ENCODE measurements around the gene ID1. TPM values are rescaled to one million over a fixed set of nuclear protein-coding genes. Genes with fewer than 3 reads are reported as not detected.
"Not testable (repeated sequence)": the region's sequence is repeated elsewhere in the genome, so short reads cannot be mapped to it uniquely, and the experiment has no call there.

ID1 gene
- total and polyA plus RNA-seq, 10 of the 15 experiments (the other 5 are each of a cell fraction or from before 2014, with no cell fraction given), result 0.09 to 1.3 (median 0.47) TPM; not detected in 2

DNA sequence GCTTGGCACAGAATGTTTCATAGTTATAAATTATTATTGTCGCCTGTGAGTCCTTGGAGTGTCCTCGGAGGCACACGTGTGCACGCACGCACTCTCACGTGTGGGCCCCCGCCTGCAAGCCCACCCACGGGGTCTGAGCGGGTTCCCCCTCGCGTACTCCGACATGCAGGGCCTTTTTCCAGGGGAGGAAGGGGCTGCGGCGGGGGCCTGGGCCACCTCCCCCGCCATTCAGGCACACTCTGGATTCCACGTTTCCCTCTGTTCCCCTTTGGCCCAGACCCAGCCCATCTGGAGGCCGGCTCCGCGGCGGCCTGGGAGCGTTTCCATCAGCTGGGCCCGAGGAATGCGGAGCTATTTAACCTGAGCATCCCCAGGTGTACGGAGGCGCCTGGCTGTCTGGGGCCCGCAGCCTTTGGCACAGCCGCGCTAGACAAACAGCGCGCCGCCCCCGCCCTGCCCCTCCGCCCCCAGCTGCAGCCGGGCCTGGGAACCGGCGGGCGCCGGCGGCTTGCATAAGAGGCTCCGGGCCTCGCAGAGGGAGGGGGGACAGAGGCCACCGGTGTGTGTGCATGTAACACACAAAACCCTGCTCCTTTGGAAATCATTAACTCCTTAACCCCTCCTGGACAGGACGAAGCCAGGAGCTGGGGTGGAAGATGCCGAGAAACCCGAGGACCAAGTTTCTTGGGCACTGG lies 3.3 kb downstream of the ID1 start:
- Histone ChIP-seq H4K20me1 (ENCODE audit: control insufficient read depth, insufficient read depth) (no peaks in the 10 kb centered on the region), H3K27ac (ENCODE audit: control insufficient read depth, insufficient read depth) (no peak overlapping the region), H2AFZ (ENCODE audit: control insufficient read depth, low read depth, low read length) (no peak overlapping the region), H3K27me3 (replicated peaks in 1 of 2; ENCODE audit: control insufficient read depth in 2 of 2, insufficient read depth in 2 of 2, low read length in 1 of 2) (peaks cover 10 to 18% of the 10 kb centered on the region in 2 experiments), H3K4me1 (ENCODE audit: control insufficient read depth, insufficient read depth, low read length) (peaks cover 15% of the 10 kb centered on the region), H3K9ac (ENCODE audit: control insufficient read depth, insufficient read depth, low read length) (no peak overlapping the region), H3K36me3 (ENCODE audit: control insufficient read depth in 2 of 2, insufficient read depth in 2 of 2, low read length in 1 of 2) (no peaks in the 10 kb centered on the region), H3K79me2 (ENCODE audit: control insufficient read depth, insufficient read depth, low read length) (no peaks in the 10 kb centered on the region), H3K4me3 (no peak overlapping the region), H3K9me3 (replicated peaks; ENCODE audit: control insufficient read depth, insufficient read depth, low read length) (no peaks in the 10 kb centered on the region; the same call in 2 of the 3 replicates), H3K4me2 (ENCODE audit: control insufficient read depth, insufficient read depth) (no peak overlapping the region)
- WGBS (ENCODE audit: insufficient coverage, insufficient replicate concordance, low lambda C conversion rate, missing lambda C conversion rate), result 33% methylated on average over 38 of the region's 45 CpGs
- in situ Hi-C loops (cut with MboI), result loop anchor here (5.0 kb wide), 1 partner anchor 36 kb away; no protein-coding TSS in a partner anchor
- TF ChIP-seq JUND (IDR thresholded peaks at IDR 0.05; ENCODE audit: low read depth, low read length) (no peak), LARP7 (IDR thresholded peaks at IDR 0.05) (no peak), KDM1A (IDR thresholded peaks at IDR 0.05; ENCODE audit: borderline replicate concordance) (no peak), FOXK2 (IDR thresholded peaks at IDR 0.05) (0 out of 2 replicates have a peak, but pooled peaks have one; percentile 13), EGR1 (IDR thresholded peaks at IDR 0.05; ENCODE audit: borderline replicate concordance in 1 of 2, low read depth in 2 of 2, low read length in 2 of 2) (0 out of 3 replicates have a peak, but pooled peaks of 1 of the 2 experiments have one; percentile 39)
- TF ChIP-seq, protein P1, sequence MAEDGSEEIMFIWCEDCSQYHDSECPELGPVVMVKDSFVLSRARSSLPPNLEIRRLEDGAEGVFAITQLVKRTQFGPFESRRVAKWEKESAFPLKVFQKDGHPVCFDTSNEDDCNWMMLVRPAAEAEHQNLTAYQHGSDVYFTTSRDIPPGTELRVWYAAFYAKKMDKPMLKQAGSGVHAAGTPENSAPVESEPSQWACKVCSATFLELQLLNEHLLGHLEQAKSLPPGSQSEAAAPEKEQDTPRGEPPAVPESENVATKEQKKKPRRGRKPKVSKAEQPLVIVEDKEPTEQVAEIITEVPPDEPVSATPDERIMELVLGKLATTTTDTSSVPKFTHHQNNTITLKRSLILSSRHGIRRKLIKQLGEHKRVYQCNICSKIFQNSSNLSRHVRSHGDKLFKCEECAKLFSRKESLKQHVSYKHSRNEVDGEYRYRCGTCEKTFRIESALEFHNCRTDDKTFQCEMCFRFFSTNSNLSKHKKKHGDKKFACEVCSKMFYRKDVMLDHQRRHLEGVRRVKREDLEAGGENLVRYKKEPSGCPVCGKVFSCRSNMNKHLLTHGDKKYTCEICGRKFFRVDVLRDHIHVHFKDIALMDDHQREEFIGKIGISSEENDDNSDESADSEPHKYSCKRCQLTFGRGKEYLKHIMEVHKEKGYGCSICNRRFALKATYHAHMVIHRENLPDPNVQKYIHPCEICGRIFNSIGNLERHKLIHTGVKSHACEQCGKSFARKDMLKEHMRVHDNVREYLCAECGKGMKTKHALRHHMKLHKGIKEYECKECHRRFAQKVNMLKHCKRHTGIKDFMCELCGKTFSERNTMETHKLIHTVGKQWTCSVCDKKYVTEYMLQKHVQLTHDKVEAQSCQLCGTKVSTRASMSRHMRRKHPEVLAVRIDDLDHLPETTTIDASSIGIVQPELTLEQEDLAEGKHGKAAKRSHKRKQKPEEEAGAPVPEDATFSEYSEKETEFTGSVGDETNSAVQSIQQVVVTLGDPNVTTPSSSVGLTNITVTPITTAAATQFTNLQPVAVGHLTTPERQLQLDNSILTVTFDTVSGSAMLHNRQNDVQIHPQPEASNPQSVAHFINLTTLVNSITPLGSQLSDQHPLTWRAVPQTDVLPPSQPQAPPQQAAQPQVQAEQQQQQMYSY (CRISPR knock-in tag; IDR thresholded peaks at IDR 0.05), result no peak
- RAD21 ChIA-PET (ENCODE audit: unreplicated experiment), result interaction anchor here (0.6 kb wide), 1 partner anchor 21 kb away, joined by 3 read pairs; no protein-coding TSS in a partner anchor
- ATAC-seq, result no peak
- CTCF ChIA-PET, result interaction anchor here (0.6 to 18.6 kb wide), 3 partner anchors 18 to 115 kb away, joined by 3 to 958 read pairs (median 3); no protein-coding TSS in a partner anchor
- BruUV-seq (replicated peaks), result no TSS peak
- FAIRE-seq, result no peak
- intact Hi-C loops (cut with micrococcal nuclease; ENCODE audit: unreplicated experiment), result no loop called here
- DNase-seq (ENCODE audit: low read depth, low spot score), result no peak
- SMC1A ChIA-PET (ENCODE audit: uncharacterized antibody, unreplicated experiment), result no interaction called here
- POLR2A ChIA-PET, result interaction anchor here (0.6 to 1.1 kb wide), 2 partner anchors 34 to 35 kb away, joined by 3 to 4 read pairs; no protein-coding TSS in a partner anchor

DNA sequence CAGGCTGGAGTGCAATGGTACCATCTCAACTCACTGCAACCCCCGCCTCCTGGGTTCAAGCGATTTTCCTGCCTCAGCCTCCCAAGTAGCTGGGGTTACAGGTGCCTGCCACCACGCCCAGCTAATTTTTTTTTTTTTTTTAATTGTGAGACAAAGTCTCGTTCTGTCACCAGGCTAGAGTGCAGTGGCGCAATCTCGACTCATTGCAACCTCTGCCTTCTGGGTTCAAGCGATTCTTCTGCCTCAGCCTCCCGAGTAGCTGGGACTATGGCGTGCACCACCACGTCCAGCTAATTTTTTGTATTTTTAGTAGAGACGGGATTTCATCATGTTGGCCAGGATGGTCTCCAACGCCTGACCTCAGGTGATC lies 7.2 kb downstream of the ID1 start:
- DNase-seq (ENCODE audit: low read depth, low spot score); H3K4me2 ChIP-seq (ENCODE audit: control insufficient read depth, insufficient read depth); H2AFZ ChIP-seq (ENCODE audit: control insufficient read depth, low read depth, low read length); H3K9me3 ChIP-seq (replicated peaks; ENCODE audit: control insufficient read depth, insufficient read depth, low read length); H3K36me3 ChIP-seq (ENCODE audit: control insufficient read depth in 2 of 2, insufficient read depth in 2 of 2, low read length in 1 of 2); H3K4me1 ChIP-seq (ENCODE audit: control insufficient read depth, insufficient read depth, low read length); BruUV-seq (replicated peaks); H3K4me3 ChIP-seq; H3K27me3 ChIP-seq (replicated peaks in 1 of 2; ENCODE audit: control insufficient read depth in 2 of 2, insufficient read depth in 2 of 2, low read length in 1 of 2); H3K9ac ChIP-seq (ENCODE audit: control insufficient read depth, insufficient read depth, low read length); in situ Hi-C loops (cut with MboI); FAIRE-seq; H3K27ac ChIP-seq (ENCODE audit: control insufficient read depth, insufficient read depth); ATAC-seq; H3K79me2 ChIP-seq (ENCODE audit: control insufficient read depth, insufficient read depth, low read length); H4K20me1 ChIP-seq (ENCODE audit: control insufficient read depth, insufficient read depth): not testable (repeated sequence)
- POLR2A ChIA-PET, result interaction anchor here (0.6 to 2.4 kb wide), 4 partner anchors 9 to 47 kb away, joined by 6 to 9 read pairs (median 6); no protein-coding TSS in a partner anchor
- WGBS (ENCODE audit: insufficient coverage, insufficient replicate concordance, low lambda C conversion rate, missing lambda C conversion rate), result 57% methylated on average over 11 of the region's 12 CpGs
- SMC1A ChIA-PET (ENCODE audit: uncharacterized antibody, unreplicated experiment), result interaction anchor here (0.6 to 5.2 kb wide), 18 partner anchors 9 to 111 kb away, joined by 3 to 108 read pairs (median 4); a partner anchor contains a TSS
- CTCF ChIA-PET, result interaction anchor here (0.7 to 18.6 kb wide), 55 partner anchors 9 to 308 kb away, joined by 3 to 958 read pairs (median 4); partner anchors contain the start of genes BCL2L1, ID1 and TPX2
- intact Hi-C loops (cut with micrococcal nuclease; ENCODE audit: unreplicated experiment), result loop anchor here (2.0 to 5.0 kb wide), 2 partner anchors 97 to 150 kb away; partner anchors contain the start of gene HM13
- RAD21 ChIA-PET (ENCODE audit: unreplicated experiment), result interaction anchor here (0.9 to 4.4 kb wide), 27 partner anchors 8 to 152 kb away, joined by 3 to 126 read pairs (median 6); partner anchors contain the start of gene BCL2L1
